ENCODE measurements around the gene SERPINA3. TPM values are rescaled to one million over a fixed set of nuclear protein-coding genes. Genes with fewer than 3 reads are reported as not detected.

SERPINA3 gene
- total RNA-seq, 1 donor from 2014 or later, result 1.3 TPM

DNA sequence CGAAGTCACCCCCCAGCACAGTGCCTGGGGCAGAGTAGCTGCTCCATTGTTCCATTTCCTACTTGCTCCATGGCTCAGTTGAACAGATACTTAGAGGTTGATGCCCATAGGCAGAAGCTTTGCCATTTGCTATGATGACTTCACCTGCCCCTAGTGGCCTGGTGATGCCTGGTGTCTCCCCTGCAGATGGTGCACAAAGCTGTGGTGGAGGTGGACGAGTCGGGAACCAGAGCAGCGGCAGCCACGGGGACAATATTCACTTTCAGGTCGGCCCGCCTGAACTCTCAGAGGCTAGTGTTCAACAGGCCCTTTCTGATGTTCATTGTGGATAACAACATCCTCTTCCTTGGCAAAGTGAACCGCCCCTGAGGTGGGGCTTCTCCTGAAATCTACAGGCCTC lies 20.3 kb upstream of the SERPINA3 start:
- Mint-ChIP-seq H3K4me1 (ENCODE audit: low read depth, unreplicated experiment) (no peaks in the 10 kb centered on the region), H3K27me3 (ENCODE audit: low read depth, unreplicated experiment) (peaks cover 34% of the 10 kb centered on the region), H3K4me3 (ENCODE audit: unreplicated experiment) (no peak overlapping the region), H3K9me3 (ENCODE audit: unreplicated experiment) (peaks cover 5% of the 10 kb centered on the region), H3K27ac (ENCODE audit: unreplicated experiment) (no peak overlapping the region), H3K36me3 (ENCODE audit: low read depth, unreplicated experiment) (no peaks in the 10 kb centered on the region)
- no peak overlapping the region for H3K4me3 ChIP-seq (ENCODE audit: insufficient read depth, low read depth, low read length)
- no peaks in the 10 kb centered on the region for H3K36me3 ChIP-seq (ENCODE audit: insufficient read depth, low read length)
- H3K4me2 ChIP-seq (ENCODE audit: low read length), result no peak overlapping the region
- no peak for FAIRE-seq
- no peaks in the 10 kb centered on the region for H4K20me1 ChIP-seq (ENCODE audit: insufficient read depth, low read length)
- H2AFZ ChIP-seq (ENCODE audit: low read depth, low read length), result no peak overlapping the region
- H3K9me3 ChIP-seq (ENCODE audit: insufficient read depth, low read depth, low read length), result no peaks in the 10 kb centered on the region
- no peaks in the 10 kb centered on the region for H3K4me1 ChIP-seq (ENCODE audit: insufficient read depth, low read length)
- H3K79me2 ChIP-seq (ENCODE audit: insufficient read depth, low read length), result no peaks in the 10 kb centered on the region
- no peak overlapping the region for H3K27ac ChIP-seq (ENCODE audit: low read depth, low read length)
- H3K27me3 ChIP-seq (ENCODE audit: insufficient read depth, low read length), result no peaks in the 10 kb centered on the region
- DNase-seq (ENCODE audit: low read depth), result no peak
- TF ChIP-seq, protein P1, sequence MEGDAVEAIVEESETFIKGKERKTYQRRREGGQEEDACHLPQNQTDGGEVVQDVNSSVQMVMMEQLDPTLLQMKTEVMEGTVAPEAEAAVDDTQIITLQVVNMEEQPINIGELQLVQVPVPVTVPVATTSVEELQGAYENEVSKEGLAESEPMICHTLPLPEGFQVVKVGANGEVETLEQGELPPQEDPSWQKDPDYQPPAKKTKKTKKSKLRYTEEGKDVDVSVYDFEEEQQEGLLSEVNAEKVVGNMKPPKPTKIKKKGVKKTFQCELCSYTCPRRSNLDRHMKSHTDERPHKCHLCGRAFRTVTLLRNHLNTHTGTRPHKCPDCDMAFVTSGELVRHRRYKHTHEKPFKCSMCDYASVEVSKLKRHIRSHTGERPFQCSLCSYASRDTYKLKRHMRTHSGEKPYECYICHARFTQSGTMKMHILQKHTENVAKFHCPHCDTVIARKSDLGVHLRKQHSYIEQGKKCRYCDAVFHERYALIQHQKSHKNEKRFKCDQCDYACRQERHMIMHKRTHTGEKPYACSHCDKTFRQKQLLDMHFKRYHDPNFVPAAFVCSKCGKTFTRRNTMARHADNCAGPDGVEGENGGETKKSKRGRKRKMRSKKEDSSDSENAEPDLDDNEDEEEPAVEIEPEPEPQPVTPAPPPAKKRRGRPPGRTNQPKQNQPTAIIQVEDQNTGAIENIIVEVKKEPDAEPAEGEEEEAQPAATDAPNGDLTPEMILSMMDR (IDR thresholded peaks at IDR 0.05; ENCODE audit: insufficient read depth, low read depth, low read length), result no peak
- TF ChIP-seq EZH2 (IDR thresholded peaks at IDR 0.05; ENCODE audit: insufficient read depth, low read length), result no peak
- H3K9ac ChIP-seq (ENCODE audit: low read length), result no peak overlapping the region

DNA sequence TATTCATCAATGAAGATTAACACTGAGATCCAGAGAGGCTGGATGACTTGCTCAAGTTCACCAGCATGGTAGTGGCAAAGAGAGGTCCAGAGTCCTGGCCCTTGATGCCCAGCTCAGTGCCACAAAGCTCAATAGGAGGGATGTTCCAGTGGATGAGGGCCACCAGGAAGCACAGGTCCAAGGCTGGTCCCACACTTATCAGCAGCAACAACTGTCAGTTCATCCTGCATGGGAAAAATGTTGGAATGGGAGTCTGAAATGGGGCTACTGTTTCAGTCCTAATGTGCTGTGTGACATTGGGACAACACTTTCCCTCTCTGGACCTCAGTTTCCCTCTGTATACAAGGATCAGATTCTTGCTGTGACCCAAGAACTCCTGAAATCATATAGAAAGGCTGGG lies 19.7 kb upstream of the SERPINA3 start:
- Mint-ChIP-seq H3K27ac (ENCODE audit: unreplicated experiment) (no peak overlapping the region), H3K27me3 (ENCODE audit: low read depth, unreplicated experiment) (peaks cover 32% of the 10 kb centered on the region), H3K4me3 (ENCODE audit: unreplicated experiment) (no peak overlapping the region), H3K9me3 (ENCODE audit: unreplicated experiment) (peaks cover 5% of the 10 kb centered on the region), H3K4me1 (ENCODE audit: low read depth, unreplicated experiment) (no peaks in the 10 kb centered on the region), H3K36me3 (ENCODE audit: low read depth, unreplicated experiment) (no peaks in the 10 kb centered on the region)
- Histone ChIP-seq H3K4me2 (ENCODE audit: low read length) (no peak overlapping the region), H4K20me1 (ENCODE audit: insufficient read depth, low read length) (no peaks in the 10 kb centered on the region), H3K27ac (ENCODE audit: low read depth, low read length) (no peak overlapping the region), H3K9ac (ENCODE audit: low read length) (no peak overlapping the region), H3K27me3 (ENCODE audit: insufficient read depth, low read length) (no peaks in the 10 kb centered on the region), H3K36me3 (ENCODE audit: insufficient read depth, low read length) (no peaks in the 10 kb centered on the region), H3K4me3 (ENCODE audit: insufficient read depth, low read depth, low read length) (no peak overlapping the region), H3K79me2 (ENCODE audit: insufficient read depth, low read length) (no peaks in the 10 kb centered on the region), H3K9me3 (ENCODE audit: insufficient read depth, low read depth, low read length) (no peaks in the 10 kb centered on the region), H2AFZ (ENCODE audit: low read depth, low read length) (no peak overlapping the region), H3K4me1 (ENCODE audit: insufficient read depth, low read length) (no peaks in the 10 kb centered on the region)
- no peak for DNase-seq (ENCODE audit: low read depth)
- FAIRE-seq, result no peak
- no peak for TF ChIP-seq EZH2 (IDR thresholded peaks at IDR 0.05; ENCODE audit: insufficient read depth, low read length)
- TF ChIP-seq, protein P1 (IDR thresholded peaks at IDR 0.05; ENCODE audit: insufficient read depth, low read depth, low read length), result no peak

DNA sequence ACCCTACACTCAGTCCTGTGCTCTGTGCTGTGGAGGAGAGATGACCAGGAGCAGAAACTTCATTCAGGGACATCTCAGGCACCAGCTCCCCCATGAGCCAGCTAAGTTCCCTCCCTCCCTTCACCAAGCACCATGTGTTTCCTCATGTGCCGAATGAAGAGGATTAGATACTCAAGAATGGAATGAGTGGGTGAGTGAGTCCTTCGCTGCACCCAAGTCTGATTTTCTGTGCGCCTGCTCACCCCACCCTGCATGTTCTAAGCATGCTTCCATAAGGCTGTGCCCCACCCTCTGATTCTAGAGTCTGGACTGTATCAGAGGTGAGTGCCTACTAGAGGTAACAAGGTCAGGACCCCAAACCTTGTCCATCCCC lies 18.8 kb upstream of the SERPINA3 start:
- Histone ChIP-seq H3K9ac (ENCODE audit: low read length) (no peak overlapping the region), H3K4me3 (ENCODE audit: insufficient read depth, low read depth, low read length) (no peak overlapping the region), H2AFZ (ENCODE audit: low read depth, low read length) (no peak overlapping the region), H3K36me3 (ENCODE audit: insufficient read depth, low read length) (no peaks in the 10 kb centered on the region), H4K20me1 (ENCODE audit: insufficient read depth, low read length) (no peaks in the 10 kb centered on the region), H3K27ac (ENCODE audit: low read depth, low read length) (no peak overlapping the region), H3K9me3 (ENCODE audit: insufficient read depth, low read depth, low read length) (no peaks in the 10 kb centered on the region), H3K27me3 (ENCODE audit: insufficient read depth, low read length) (no peaks in the 10 kb centered on the region), H3K79me2 (ENCODE audit: insufficient read depth, low read length) (no peaks in the 10 kb centered on the region), H3K4me2 (ENCODE audit: low read length) (no peak overlapping the region), H3K4me1 (ENCODE audit: insufficient read depth, low read length) (peaks cover under 1% of the 10 kb centered on the region)
- H3K4me1 Mint-ChIP-seq (ENCODE audit: low read depth, unreplicated experiment), result peaks cover under 1% of the 10 kb centered on the region
- H3K27ac Mint-ChIP-seq (ENCODE audit: unreplicated experiment), result no peak overlapping the region
- DNase-seq (ENCODE audit: low read depth) (no peak), FAIRE-seq (no peak)
- H3K27me3 Mint-ChIP-seq (ENCODE audit: low read depth, unreplicated experiment), result peaks cover 30% of the 10 kb centered on the region
- no peaks in the 10 kb centered on the region for H3K36me3 Mint-ChIP-seq (ENCODE audit: low read depth, unreplicated experiment)
- no peak overlapping the region for H3K4me3 Mint-ChIP-seq (ENCODE audit: unreplicated experiment)
- peaks cover 5% of the 10 kb centered on the region for H3K9me3 Mint-ChIP-seq (ENCODE audit: unreplicated experiment)
- no peak for TF ChIP-seq EZH2 (IDR thresholded peaks at IDR 0.05; ENCODE audit: insufficient read depth, low read length)
- TF ChIP-seq, protein P1 (IDR thresholded peaks at IDR 0.05; ENCODE audit: insufficient read depth, low read depth, low read length), result no peak
